DOHH2 (cell line): ENCODE measurements around the gene OLFM2.

Source experiments
- EZH2phosphoT487 ChIP-seq: fragments of 200-600 bp; sonication (generic); IDR thresholded peaks from 2 replicates; pipeline ENCODE4 v1.6.1; 2017; ENCODE audit warnings: borderline replicate concordance, mild to moderate bottlenecking, antibody characterized with exemption, low read length, moderate library complexity, mixed read lengths
- TF ChIP-seq, protein P1 (sequence below): fragments of 200-600 bp; sonication (generic); IDR thresholded peaks from one replicate; pipeline ENCODE4 v1.5.1; 2014; ENCODE audit warnings: antibody characterized with exemption, mild to moderate bottlenecking, low read depth, low read length; ENCODE audit not compliant: poor library complexity, severe bottlenecking

DNA sequence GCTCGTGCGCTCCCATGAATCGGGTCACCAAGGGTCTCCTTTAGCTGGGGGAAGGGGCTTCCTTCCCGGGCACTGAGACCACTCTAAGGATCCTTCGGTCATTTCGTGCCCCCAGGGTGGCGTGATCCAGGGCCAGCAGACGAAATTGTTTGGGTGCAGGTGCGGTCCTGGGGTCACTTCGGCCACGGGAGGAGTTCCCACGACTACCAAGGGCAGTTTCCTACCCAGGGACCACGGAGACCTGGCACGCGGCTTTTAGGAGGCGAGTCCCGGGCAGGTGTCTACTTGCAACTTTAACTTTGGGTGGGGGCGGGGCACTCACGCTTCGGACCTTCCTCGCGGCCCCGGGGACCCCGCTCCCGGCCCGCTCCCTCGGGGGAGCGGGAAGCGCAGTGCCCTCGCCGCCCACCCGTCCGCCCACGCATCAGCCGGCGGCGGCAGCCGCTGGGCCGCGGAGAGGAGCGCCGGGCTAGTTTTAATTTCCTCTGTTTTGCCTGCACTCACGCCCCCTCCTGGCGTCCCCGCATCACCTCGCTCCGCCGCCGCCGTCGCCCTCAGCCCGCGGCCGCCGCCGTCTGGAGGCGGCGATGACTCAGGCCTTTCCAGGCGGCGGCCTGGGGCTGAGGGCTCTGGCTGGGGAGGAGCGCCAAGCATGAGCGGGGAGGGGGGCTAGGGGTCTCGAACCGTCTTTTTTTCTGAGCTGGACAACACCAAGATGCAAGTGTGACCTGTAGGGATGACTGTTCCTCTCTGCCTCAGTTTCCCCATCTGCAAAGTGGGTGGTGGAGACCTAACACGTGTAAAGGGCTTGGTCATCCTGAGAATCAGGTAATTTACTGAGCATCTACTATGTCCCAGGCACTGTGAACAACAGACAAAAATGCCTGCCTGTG is 21.8 kb downstream of the OLFM2 start:
- TF ChIP-seq, protein P1, sequence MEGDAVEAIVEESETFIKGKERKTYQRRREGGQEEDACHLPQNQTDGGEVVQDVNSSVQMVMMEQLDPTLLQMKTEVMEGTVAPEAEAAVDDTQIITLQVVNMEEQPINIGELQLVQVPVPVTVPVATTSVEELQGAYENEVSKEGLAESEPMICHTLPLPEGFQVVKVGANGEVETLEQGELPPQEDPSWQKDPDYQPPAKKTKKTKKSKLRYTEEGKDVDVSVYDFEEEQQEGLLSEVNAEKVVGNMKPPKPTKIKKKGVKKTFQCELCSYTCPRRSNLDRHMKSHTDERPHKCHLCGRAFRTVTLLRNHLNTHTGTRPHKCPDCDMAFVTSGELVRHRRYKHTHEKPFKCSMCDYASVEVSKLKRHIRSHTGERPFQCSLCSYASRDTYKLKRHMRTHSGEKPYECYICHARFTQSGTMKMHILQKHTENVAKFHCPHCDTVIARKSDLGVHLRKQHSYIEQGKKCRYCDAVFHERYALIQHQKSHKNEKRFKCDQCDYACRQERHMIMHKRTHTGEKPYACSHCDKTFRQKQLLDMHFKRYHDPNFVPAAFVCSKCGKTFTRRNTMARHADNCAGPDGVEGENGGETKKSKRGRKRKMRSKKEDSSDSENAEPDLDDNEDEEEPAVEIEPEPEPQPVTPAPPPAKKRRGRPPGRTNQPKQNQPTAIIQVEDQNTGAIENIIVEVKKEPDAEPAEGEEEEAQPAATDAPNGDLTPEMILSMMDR = peak; percentile 62
- no peak for TF ChIP-seq EZH2phosphoT487
